AG10803 (cell line): ENCODE measurements around the gene TBX5.
A peak's percentile ranks its signal among the peaks of the same experiment; 100 is the strongest.

Experiments
- DNase-seq: peaks from one replicate; pipeline ENCODE4 v3.0.0; 2010; ENCODE audit warnings: low read depth
- H3K4me3 ChIP-seq: 2 replicates; pipeline ENCODE4 v1.5.1; 2011; ENCODE audit warnings: mild to moderate bottlenecking, low read length, control low read depth
- TF ChIP-seq, protein P1 (sequence below): conservative IDR thresholded peaks from 2 replicates; pipeline ENCODE4 v1.5.1; 2011; ENCODE audit warnings: mild to moderate bottlenecking, low read length, control low read depth, inconsistent platforms

The TBX5 gene

DNA sequence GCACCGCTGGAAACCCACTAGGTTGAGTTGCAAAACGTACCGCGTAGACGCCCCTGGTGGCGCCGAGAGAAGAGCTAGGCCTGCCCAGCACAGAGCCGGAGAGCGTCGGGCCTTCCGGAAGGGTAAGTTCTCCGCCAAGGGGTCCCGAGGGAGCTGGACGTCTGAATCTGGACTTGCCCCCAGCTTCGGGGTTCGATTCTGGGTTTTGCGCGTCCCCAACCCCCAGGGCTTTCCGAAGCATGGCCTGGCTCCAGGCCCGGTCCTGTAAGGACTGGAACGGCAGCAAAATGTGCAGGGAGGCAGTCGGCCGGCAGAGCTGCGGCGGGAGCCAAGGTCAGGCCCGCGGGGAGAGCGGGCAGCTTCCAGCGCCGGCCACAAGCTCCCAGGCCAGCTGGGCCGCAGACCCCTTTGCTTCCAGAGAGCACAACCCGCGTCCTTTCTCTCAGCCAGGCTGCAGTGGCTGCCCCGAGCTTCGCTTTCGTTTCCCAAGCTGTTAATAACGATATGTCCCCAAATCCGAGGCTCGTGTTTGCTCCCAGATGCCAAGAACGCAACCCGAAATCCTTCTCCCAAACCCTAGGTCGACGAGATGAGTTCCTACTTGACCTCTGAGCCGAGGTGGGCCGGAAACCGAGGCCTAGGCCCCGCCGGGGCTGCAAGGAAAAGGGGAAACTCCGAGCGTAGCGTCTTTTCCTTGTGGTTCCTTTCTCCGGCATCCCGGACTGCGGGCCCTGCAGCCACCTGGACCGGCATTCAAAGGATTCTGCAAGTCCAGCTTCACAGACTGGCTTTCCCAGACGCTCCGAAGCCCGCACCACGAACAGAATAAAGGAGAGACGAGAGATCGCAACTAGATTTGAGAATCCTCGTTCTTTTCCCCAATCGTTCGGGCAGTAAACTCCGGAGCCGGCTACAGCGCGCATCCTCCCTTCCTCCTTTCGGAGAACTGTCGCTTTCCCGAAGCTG, 3.2 kb upstream of the TBX5 start:
- peak overlapping the region; percentile 74 for H3K4me3 ChIP-seq
- TF ChIP-seq, protein P1, sequence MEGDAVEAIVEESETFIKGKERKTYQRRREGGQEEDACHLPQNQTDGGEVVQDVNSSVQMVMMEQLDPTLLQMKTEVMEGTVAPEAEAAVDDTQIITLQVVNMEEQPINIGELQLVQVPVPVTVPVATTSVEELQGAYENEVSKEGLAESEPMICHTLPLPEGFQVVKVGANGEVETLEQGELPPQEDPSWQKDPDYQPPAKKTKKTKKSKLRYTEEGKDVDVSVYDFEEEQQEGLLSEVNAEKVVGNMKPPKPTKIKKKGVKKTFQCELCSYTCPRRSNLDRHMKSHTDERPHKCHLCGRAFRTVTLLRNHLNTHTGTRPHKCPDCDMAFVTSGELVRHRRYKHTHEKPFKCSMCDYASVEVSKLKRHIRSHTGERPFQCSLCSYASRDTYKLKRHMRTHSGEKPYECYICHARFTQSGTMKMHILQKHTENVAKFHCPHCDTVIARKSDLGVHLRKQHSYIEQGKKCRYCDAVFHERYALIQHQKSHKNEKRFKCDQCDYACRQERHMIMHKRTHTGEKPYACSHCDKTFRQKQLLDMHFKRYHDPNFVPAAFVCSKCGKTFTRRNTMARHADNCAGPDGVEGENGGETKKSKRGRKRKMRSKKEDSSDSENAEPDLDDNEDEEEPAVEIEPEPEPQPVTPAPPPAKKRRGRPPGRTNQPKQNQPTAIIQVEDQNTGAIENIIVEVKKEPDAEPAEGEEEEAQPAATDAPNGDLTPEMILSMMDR, result no peak
- peak; percentile 57 for DNase-seq

DNA sequence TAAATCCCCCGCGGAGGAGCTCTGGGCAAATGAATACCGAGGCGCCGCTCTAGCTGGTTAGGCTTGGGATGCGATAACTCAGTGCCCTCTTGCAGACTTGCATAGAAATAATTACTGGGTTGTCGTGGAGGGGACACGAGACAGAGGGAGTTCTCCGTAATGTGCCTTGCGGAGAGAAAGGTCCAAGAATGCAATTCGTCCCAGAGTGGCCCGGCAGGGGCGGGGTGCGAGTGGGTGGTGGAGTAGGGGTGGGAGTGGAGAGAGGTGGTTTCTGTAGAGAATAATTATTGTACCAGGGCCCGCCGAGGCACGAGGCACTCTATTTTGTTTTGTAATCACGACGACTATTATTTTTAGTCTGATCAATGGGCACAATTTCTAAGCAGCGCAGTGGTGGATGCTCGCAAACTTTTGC, 2.5 kb upstream of the TBX5 start:
- TF ChIP-seq, protein P1, result no peak
- no peak for DNase-seq
- peak overlapping the region; percentile 74 for H3K4me3 ChIP-seq

DNA sequence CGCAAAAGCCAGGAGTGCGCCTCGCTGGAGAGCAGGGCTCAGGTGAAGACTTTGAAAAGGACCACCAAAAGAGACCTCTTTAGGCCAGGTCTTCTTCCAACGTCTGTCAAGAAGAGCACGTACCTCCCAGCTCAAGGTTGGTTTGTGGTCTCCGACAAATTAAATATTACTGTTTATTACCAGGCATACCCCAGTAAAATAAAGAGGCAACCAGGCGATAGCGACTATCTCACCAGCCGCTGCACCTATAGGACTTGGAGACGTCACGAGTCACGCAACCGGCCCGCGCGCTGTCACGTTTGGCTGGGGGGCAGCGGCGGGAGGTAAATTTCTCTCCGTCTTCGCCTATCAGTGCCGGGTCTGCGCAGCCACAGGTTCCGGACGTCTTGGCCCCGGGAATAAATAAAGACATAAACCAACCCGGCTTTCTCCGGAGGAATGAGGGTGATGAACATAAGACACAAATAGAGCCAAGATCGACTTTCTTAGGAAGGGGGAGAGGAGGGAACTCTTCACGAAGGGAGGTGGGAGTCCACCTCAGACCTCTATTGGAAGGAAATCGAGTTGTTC, 2.0 kb upstream of the TBX5 start:
- DNase-seq, result no peak
- H3K4me3 ChIP-seq, result peak overlapping the region; percentile 74
- TF ChIP-seq, protein P1, result no peak

DNA sequence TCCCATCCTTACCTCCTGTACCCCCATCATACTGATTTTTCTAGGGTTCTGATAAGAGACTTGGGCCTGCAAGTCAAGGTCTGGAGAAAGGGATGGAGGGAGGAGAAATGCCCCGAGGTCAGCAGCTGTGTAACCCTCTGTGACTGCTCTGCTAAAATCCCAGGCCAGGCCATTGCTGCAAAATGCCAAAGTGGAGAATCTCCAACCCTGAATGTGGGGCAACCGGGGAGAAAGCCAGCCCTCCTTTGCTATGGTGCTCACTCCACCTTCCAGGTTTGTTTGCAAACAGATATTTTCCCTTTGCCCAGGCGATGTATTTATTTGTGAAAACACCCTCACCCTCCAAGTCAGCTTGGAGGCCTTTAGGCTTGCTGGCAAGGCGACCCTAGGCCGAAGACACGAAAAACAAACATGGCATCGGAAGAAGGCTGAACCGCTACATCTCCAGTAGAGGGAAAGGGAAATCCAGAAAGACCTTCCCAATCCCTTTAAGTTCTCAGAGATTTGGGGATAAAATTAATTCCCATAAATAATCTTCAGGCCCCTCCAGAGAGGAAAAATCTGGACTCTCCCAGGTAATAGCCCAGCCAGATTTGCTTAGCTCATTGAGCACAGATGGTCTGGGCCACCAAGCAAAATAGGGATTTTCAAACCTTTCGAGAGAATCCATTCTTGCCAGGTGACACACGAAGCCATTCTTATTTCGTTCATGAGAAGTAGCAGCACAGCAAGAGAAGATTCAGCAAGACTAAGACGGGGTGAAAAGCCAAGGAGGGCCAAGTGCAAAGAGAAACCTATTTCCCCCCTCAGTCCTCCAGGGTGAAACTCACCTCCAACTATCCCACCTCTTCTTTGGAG, 1.3 kb upstream of the TBX5 start:
- TF ChIP-seq, protein P1, result no peak
- peak overlapping the region; percentile 74 for H3K4me3 ChIP-seq

DNA sequence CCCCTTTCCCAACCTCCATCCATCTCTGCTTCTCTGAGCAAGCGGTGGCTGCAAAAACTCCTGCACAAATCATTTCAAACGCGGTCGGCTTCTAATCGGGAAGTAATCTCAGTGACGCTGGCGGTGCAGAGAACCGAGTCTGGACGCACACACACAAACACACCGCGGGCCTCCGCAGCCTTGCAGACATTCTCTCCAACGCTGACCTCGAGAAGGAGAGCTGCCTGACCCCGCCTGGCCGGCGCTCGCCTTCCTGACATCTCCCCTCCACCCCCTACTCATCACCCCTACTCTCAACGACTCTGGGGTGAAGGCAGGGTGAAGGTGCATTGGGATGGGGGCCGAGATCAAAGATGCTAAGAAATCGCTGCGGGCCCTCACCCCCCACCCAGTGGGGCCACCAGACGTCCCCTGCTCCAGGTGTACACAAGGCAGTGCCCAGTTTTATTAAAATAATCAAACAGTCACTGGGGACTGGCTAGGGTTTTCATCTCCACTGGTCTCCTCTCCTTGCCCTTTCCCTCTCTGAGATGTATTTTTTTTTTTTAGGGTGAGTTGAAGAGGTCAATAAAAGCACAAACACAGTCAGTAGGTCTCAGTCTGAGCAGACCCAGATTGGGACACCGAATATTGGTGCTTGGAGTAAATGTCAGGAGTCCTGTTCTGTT, 506 bp upstream of the TBX5 start:
- TF ChIP-seq, protein P1, result no peak
- H3K4me3 ChIP-seq, result peak overlapping the region; percentile 74
- peak; percentile 58 for DNase-seq

More for the DNA sequence above, 1.3 kb upstream of the TBX5 start:
- DNase-seq, result no peak

DNA sequence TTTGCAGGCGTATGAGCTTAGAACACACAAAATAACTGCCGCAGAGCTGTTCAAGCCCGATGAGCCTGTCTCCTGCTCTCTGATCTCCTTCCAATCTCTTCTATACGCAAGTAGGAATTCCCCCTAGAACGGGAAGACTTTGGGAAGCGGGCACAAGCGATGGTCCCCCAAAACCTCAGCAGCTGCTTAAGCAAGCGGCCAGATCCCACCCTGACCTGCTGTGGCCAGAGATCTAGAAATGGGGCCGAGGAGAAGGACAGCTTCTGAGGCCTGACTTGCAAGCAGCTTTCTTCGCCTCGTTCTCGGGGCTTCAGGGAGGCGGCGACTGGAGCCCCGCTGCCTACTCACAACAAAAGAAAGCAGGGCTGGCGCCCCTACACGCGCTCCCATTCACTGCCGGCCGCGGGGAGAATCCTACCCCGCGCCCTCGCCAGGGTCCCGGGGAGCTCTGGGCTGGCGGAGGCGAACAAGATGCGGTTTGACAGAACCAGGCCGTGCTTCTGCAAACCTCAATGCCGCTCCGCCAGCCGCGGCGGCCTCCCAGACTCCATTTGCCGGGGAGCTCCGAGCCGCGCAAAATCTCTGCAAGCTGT, 922 bp downstream of the TBX5 start:
- TF ChIP-seq, protein P1, result no peak
- no peak for DNase-seq
- peak overlapping the region; percentile 74 for H3K4me3 ChIP-seq
